ENCODE data around the gene RNF133.

Gene RNF133, protein sequence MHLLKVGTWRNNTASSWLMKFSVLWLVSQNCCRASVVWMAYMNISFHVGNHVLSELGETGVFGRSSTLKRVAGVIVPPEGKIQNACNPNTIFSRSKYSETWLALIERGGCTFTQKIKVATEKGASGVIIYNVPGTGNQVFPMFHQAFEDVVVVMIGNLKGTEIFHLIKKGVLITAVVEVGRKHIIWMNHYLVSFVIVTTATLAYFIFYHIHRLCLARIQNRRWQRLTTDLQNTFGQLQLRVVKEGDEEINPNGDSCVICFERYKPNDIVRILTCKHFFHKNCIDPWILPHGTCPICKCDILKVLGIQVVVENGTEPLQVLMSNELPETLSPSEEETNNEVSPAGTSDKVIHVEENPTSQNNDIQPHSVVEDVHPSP

DNA sequence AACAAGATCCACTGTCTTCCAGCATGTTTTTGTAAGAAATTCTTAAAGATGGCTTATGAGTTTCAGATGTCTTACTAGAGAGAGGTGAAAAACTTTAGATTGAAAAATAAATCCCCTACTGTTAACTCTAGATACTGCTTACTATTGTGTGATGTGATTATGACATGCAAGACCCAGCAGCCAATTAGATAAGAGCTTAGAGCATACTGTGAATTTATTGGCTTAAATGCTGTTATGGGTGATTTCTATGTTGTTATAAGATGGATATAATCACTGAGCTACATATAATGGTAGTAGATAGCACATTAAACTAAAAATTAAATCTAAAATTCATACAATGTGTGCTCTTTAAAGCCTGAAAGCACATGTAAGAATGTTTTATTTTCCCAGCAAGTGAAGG, at the start of gene RNF133:
TSS of gene RNF133 (minus strand) at position 101 of the 400 bp plus-strand sequence. CDS start 199 bp downstream, outside the sequence.
- TF ChIP-seq ZNF274 (IDR thresholded peaks at IDR 0.05; ENCODE audit: low read depth, low read length): no peak
- H3K4me3 ChIP-seq (ENCODE audit: low read length): no peak within 1 kb of the TSS

DNA sequence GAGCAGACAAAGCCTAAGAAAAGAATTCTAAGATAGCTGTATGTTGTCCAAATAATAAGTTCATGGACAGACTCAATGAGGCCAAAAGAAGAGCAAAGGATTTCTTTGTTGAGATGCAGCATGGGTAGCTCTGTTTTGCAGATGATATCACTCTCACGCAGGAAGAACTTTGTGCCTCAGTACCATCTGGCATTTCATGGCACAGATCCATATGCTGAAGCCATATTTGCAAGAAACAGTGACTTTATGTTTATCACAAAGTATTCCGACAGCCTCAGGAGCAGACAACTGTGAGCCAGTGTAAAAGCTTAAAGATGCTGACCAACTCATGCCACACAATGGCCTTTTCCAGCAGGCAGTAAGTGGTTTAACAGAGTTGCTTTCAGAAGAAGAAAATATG, 49.3 kb upstream of the RNF133 start:
- H3K4me3 ChIP-seq (ENCODE audit: low read length): no peak overlapping the region
- TF ChIP-seq ZNF274 (IDR thresholded peaks at IDR 0.05; ENCODE audit: low read depth, low read length): no peak

DNA sequence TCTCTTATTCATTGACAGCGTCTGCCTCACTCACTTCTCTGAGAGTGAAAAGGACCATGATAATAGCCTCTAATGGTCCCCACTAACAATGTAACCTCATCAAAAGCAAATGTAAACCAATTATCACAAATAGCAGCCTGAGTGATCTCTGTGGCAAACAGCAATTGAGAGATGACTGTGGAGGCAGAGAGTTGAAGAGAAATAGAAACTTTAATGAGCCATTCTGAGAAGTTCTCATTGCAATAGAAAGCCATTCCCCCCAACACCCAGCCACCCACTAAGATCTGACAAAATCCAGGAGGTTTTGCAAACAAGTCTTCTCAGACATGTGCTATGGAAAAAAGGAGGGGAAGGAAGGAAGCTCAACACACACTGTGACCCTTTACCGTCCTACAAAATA, 48.0 kb upstream of the RNF133 start:
- TF ChIP-seq ZNF274 (IDR thresholded peaks at IDR 0.05; ENCODE audit: low read depth, low read length): no peak
- H3K4me3 ChIP-seq (ENCODE audit: low read length): no peak overlapping the region

DNA sequence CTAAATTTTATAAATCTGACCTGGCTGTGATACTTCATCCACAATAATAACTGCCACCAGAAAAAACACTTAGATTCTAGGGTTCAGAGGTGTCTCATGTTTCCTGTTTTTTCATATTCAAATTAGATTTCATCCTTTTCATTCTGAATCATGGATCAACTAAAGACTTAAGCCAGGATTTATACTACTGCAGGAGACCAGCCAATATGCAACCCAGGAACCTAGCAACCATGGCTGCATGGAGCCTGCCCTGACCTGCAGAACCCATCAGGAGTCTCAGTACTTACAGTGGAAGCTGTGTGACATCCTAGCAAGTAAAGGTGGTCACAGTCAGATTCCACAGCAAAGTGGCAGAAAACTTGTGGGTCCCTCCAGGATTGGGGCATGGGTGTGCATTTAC, 44.3 kb upstream of the RNF133 start:
- TF ChIP-seq ZNF274 (IDR thresholded peaks at IDR 0.05; ENCODE audit: low read depth, low read length): no peak
- no peak overlapping the region for H3K4me3 ChIP-seq (ENCODE audit: low read length)

DNA sequence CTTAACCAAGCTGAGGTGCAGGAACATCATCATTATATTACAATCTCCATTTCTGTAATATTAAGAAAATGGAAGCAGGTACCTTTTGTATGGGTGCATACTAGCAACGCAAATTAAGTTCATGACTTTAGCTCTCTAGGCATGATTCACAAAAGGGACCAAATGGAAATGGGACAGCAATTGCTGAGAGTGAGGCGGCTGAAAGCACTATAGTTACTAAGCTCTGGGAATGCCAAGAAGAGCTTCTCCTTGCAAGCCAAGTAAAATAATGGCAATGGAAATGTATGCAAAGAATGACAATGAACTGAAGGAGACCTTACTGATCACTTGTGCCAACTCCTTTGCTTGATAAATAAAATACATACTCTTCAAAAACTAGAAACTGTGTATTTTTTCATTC, 40.0 kb upstream of the RNF133 start:
- H3K4me3 ChIP-seq (ENCODE audit: low read length): no peak overlapping the region
- no peak for TF ChIP-seq ZNF274 (IDR thresholded peaks at IDR 0.05; ENCODE audit: low read depth, low read length)

DNA sequence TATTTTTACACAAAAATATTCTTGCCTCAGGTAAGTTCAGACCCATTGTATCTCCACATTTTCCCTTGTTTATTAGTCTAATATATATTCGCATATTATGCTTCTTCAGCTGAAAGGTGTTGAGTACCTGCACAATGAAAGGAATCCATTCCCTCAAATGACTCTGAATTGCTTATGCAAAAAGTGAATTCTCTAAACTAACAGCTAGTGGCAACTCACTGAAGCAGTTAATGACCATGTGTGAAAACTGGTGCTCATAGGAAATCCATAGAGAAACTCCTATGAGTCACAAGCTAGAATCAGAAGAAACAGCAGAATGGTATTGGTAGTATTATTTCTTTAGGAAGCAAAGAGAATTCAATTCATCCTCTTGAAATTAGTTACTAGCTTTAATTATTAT, 37.3 kb upstream of the RNF133 start:
- H3K4me3 ChIP-seq (ENCODE audit: low read length): no peak overlapping the region
- TF ChIP-seq ZNF274 (IDR thresholded peaks at IDR 0.05; ENCODE audit: low read depth, low read length): no peak

DNA sequence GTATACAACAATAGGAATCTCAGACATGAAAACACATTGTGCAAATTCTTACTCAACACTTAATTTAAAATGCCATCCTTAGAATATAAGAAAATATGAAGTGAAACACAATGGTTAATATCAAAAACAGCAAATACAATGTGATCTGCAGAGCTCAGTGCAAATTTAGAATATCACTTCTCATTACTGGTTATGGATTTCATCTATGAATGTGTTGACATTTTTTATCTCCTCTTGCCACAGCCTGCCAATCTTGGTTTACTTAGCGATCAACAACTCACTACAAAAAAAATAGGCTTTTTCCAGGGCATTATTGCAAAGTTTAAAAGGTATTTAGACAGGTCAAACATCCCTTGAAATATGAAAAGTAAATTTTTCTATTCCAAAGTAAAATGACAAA, 28.8 kb upstream of the RNF133 start:
- no peak for TF ChIP-seq ZNF274 (IDR thresholded peaks at IDR 0.05; ENCODE audit: low read depth, low read length)
- H3K4me3 ChIP-seq (ENCODE audit: low read length): no peak overlapping the region

DNA sequence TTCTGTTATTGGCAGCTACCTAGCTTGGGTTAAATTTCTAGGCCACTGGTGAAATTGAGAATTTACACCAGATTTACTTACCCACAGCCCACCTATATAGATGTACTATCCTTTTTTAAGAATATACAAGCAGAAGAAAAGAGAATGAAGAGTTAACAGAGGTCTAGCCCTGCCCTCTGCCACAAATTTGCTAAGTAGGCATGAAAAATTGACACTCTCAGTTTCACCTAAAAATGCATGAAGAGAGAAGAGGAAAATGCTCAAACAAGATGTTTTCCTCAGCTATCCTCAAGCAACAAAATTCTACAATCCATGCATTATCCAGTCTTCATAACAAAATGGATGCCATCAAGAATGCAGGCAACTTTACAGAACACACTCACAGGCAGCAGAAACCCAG, 28.4 kb upstream of the RNF133 start:
- no peak for TF ChIP-seq ZNF274 (IDR thresholded peaks at IDR 0.05; ENCODE audit: low read depth, low read length)
- H3K4me3 ChIP-seq (ENCODE audit: low read length): no peak overlapping the region

DNA sequence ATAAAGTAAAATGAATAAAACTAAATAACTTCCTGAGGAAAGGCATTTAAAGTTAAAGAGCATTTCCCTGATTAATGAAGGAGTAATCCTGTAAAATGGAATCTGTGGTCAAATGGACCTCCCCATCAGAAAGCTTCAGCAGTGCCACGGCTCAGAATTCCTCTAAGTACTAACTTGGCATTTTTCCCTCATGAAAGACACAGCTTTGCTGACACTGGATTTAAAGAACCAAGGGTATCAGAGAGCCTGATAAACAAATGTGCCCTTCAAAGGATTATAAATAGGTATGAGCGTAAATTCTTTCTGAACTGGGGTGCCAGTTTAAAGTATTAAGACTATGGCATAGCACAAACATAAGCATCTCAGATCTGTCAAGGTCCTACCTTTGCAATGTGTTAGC, 28.0 kb upstream of the RNF133 start:
- TF ChIP-seq ZNF274 (IDR thresholded peaks at IDR 0.05; ENCODE audit: low read depth, low read length): no peak
- no peak overlapping the region for H3K4me3 ChIP-seq (ENCODE audit: low read length)

DNA sequence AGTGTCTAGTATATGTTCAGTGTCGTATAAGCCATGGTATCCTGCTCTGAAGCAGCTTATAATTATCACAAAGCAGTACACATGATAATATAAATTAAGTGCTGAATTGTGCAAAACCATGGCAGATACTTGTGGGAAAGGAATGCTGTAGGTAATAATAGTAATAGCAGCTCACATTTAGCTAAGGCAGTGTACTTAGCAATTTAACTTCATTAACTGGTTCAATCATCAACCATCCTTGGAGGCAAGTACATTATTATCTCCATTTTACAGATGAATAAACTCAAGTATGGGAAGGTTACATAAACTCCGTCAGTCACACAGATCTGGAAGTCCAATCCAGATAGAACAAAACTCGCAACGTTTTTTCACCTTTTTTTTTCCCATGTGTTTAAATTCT, 25.4 kb upstream of the RNF133 start:
- H3K4me3 ChIP-seq (ENCODE audit: low read length): no peak overlapping the region
- no peak for TF ChIP-seq ZNF274 (IDR thresholded peaks at IDR 0.05; ENCODE audit: low read depth, low read length)

DNA sequence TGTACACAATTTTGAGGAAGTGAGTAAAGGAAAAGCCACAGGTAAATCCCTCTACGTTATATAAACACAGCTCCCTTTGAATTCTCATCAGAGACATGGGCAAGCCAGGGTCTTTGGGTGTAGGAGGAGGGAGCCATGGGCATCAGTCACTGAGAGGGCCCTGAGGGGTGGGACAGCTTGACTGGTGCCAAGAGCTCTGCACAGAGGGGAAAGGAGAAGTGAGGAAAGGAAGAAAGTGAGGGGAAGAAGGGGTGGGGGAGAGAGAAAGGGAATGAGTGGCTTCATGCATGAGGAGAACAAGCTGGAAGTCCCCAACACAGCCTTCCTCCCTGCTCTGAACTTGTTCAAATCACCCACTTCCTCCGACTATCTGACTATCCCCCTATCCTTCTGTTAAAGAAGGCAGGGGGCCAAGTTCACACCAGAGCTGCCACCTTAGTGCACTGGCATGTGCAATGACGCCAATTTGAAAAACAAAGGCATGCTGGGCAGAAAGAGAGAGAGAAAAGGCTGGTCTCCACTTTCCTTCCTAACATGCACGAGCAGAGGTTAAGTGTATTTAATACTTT, 20.2 kb upstream of the RNF133 start:
- no peak overlapping the region for H3K4me3 ChIP-seq (ENCODE audit: low read length)
- TF ChIP-seq ZNF274 (IDR thresholded peaks at IDR 0.05; ENCODE audit: low read depth, low read length): no peak

DNA sequence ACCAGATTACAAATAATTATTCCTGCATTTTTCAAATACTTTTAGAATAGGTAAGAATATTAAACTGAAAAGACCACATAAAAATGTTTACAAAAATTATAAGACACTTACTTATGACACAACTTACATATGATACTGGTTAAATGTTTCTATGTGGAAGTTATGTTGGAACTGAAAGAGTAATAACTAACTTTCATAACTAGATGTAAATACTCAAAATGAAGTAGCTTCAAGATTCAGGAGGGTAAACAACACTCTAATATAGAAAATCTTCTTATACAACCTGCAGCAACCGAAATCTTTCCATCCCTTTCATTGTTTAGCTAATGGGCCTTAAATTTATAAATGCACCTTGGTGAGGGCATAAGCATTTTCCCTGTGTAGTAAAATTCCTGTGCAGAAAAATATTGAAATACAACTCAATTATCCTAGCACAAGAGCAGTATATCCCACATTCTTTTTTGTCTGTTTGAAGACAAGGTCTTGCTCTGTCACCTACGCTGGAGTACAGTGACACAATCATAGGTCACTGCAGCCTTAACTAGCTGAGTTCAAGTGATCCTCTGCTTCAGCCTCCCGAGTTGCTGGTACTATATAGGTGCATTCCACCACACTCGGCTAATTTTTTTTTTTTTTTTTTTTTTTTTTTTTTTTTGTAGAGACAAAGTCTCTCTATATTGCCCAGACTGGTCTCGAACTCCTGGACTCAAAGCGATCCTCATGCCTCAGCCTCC, 18.6 kb upstream of the RNF133 start:
- no peak for TF ChIP-seq ZNF274 (IDR thresholded peaks at IDR 0.05; ENCODE audit: low read depth, low read length)
- H3K4me3 ChIP-seq (ENCODE audit: low read length): no peak overlapping the region

DNA sequence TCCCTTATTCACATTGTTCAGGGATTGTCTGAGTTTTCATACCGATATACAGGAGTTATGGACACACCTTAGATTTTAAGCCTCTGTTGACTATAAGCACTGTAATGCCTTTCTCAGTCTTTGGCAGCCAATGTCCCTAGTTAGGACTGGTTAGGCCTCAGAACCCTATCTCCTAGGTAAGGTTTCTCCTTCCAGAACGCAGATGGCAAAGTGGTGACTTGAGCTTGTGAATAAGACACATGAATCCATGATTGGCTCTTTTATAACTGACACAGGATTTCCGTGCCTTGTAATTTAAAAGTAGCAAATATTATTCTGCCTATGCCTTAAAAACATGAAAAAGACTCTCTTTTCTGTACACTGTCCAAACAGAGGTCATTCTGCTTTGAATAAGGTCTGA, 16.3 kb upstream of the RNF133 start:
- no peak overlapping the region for H3K4me3 ChIP-seq (ENCODE audit: low read length)
- TF ChIP-seq ZNF274 (IDR thresholded peaks at IDR 0.05; ENCODE audit: low read depth, low read length): no peak

DNA sequence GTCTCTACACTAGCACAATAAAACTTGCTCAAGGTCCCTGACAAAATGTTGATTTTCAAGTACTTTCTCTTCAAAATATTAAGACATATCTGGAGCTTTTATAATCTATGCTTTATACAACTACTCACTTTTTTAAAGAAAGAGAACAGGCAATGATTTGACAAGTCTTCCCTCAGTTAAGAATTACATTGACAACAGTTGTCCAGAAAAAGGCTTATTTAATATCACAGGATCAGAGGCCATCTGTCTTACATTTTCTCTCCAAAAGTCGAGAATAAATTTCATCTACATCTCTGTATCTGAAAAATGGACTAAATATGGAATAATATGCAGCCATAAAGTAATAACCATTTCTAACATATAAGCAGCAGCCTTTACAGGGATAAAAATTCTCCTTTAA, 12.0 kb upstream of the RNF133 start:
- no peak for TF ChIP-seq ZNF274 (IDR thresholded peaks at IDR 0.05; ENCODE audit: low read depth, low read length)
- no peak overlapping the region for H3K4me3 ChIP-seq (ENCODE audit: low read length)

All from GM08714 (cell line).